HepG2 (cell line): Measurements from ENCODE around the gene CHMP1A. TPM values are rescaled to one million over a fixed set of nuclear protein-coding genes. Genes with fewer than 3 reads are reported as not detected.

ENCODE experiments used
- CHD2 ChIP-seq: IDR thresholded peaks from 2 replicates; pipeline ENCODE4 v1.6.1; 2011; ENCODE audit warnings: low read depth, low read length, improper control_type of control experiment
- GABPB1 ChIP-seq: IDR thresholded peaks from 2 replicates; pipeline ENCODE4 v1.6.1; 2016; ENCODE audit warnings: mild to moderate bottlenecking, missing genetic modification reagents, moderate library complexity, missing compliant biosample characterization
- GATAD1 ChIP-seq: IDR thresholded peaks from 2 replicates; pipeline ENCODE4 v1.6.1; 2016; ENCODE audit warnings: missing genetic modification reagents, missing compliant biosample characterization
- REST ChIP-seq, 2 experiments: IDR thresholded peaks; 2 replicates each; pipeline ENCODE4 v1.6.1; 2011 to 2012; ENCODE audit warnings: low read length in 2 of 2, borderline replicate concordance in 1 of 2, low read depth in 1 of 2, mild to moderate bottlenecking in 1 of 2, moderate library complexity in 1 of 2
- TERF1 ChIP-seq: sonication (generic); formaldehyde crosslinking; IDR thresholded peaks from 2 replicates; pipeline ENCODE4 v1.8.0; 2022; ENCODE audit warnings: mild to moderate bottlenecking, missing genetic modification reagents, moderate library complexity
- ZBTB49 ChIP-seq: sonication (generic); formaldehyde crosslinking; IDR thresholded peaks from 2 replicates; pipeline ENCODE4 v1.4.0; 2020; ENCODE audit warnings: missing genetic modification reagents, borderline replicate concordance
- ZMYM4 ChIP-seq: sonication (generic); formaldehyde crosslinking; IDR thresholded peaks from 2 replicates; pipeline ENCODE4 v1.8.1; 2023; ENCODE audit warnings: mild to moderate bottlenecking, missing genetic modification reagents
- ZNF17 ChIP-seq: sonication (generic); formaldehyde crosslinking; IDR thresholded peaks from 2 replicates; pipeline ENCODE4 v1.5.0; 2020; ENCODE audit warnings: mild to moderate bottlenecking, missing genetic modification reagents
- ZNF496 ChIP-seq: sonication (generic); formaldehyde crosslinking; IDR thresholded peaks from 2 replicates; pipeline ENCODE4 v1.8.1; 2023; ENCODE audit warnings: mild to moderate bottlenecking, moderate library complexity, missing genetic modification reagents; ENCODE audit not compliant: insufficient replicate concordance
- ZNF639 ChIP-seq: conservative IDR thresholded peaks from 2 replicates; pipeline ENCODE4 v1.6.1; 2018; ENCODE audit warnings: missing genetic modification reagents
- ZNF749 ChIP-seq: sonication (generic); formaldehyde crosslinking; IDR thresholded peaks from 2 replicates; pipeline ENCODE4 v1.8.0; 2022; ENCODE audit warnings: mild to moderate bottlenecking, missing genetic modification reagents, moderate library complexity, borderline replicate concordance
- ZSCAN29 ChIP-seq: sonication (generic); formaldehyde crosslinking; conservative IDR thresholded peaks from 2 replicates; pipeline ENCODE4 v1.4.0; 2020; ENCODE audit warnings: mild to moderate bottlenecking, missing genetic modification reagents
- polyA plus RNA-seq, 8 experiments: library from polyadenylated mRNA; depleted of rRNA in 3 of 8; stranded (reverse) in 7 of 8; unstranded in 1 of 8; fragments of >200 nt; fragmentation: Illumina TruSeq in 4 of 8; extraction: Trizol in 4 of 8; gene quantifications; 2 replicates each; pipeline versions ENCODE4 v1.2.1 to v1.2.3, GENCODE V29; 2011 to 2016; ENCODE audit warnings: low read depth in 4 of 8, missing spikeins in 1 of 8, mixed read lengths in 1 of 8; ENCODE audit not compliant: insufficient read depth in 1 of 8
- total RNA-seq, 5 experiments: library from RNA; depleted of rRNA; stranded (reverse); fragments of >200 nt; fragmentation: Illumina TruSeq; extraction: Trizol; gene quantifications; 2 replicates each; pipeline ENCODE4 v1.2.3, GENCODE V29; 2016; ENCODE audit warnings: low read depth in 1 of 5
- TF ChIP-seq, protein P1 (sequence below): sonication (generic); formaldehyde crosslinking; IDR thresholded peaks from 2 replicates; pipeline ENCODE4 v1.4.0; 2020; ENCODE audit warnings: missing genetic modification reagents, low read depth, mild to moderate bottlenecking, borderline replicate concordance
- TF ChIP-seq, protein P2 (sequence below): sonication (generic); formaldehyde crosslinking; conservative IDR thresholded peaks from 2 replicates; pipeline ENCODE4 v1.8.0; 2022; ENCODE audit warnings: low read depth, missing genetic modification reagents

CHMP1A gene
- total and polyA plus RNA-seq, 2 of the 13 experiments (the other 11 are each of a cell fraction or from before 2014, with no cell fraction given) = 69.4 to 73.3 TPM

GRCh38 chr16:89701425-89702406, 44.2 kb upstream of the CHMP1A start, which contains the start of gene SPATA2L (continued):
- TF ChIP-seq, protein P1, sequence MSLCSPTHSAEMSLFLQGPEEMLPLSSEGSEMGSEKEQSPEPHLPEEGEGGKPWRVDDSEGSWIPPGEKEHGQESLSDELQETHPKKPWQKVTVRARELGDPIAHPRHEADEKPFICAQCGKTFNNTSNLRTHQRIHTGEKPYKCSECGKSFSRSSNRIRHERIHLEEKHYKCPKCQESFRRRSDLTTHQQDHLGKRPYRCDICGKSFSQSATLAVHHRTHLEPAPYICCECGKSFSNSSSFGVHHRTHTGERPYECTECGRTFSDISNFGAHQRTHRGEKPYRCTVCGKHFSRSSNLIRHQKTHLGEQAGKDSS (CRISPR knock-in tag) = no peak; the same call in 1 of the 2 replicates
- TF ChIP-seq ZNF17 (CRISPR knock-in tag) (no peak), GATAD1 (peak; percentile 1), CHD2 (peak; percentile 23), ZSCAN29 (CRISPR knock-in tag) (0 out of 2 replicates have a peak, but pooled peaks have one; percentile 58), ZNF639 (CRISPR knock-in tag) (no peak; the same call in 1 of the 2 replicates), TERF1 (CRISPR knock-in tag) (no peak), ZNF496 (CRISPR knock-in tag) (no peak), ZNF749 (CRISPR knock-in tag) (peak; percentile 75), GABPB1 (CRISPR knock-in tag) (peak; percentile 84), ZBTB49 (CRISPR knock-in tag) (no peak), REST (IDR thresholded peaks at IDR 0.05; ENCODE audit: borderline replicate concordance in 1 of 2, low read depth in 1 of 2, low read length in 2 of 2) (0 out of 4 replicates have a peak, but pooled peaks of 1 of the 2 experiments have one; percentile 18), ZMYM4 (CRISPR knock-in tag) (peak; percentile 62; the same call in 1 of the 2 replicates)
- TF ChIP-seq, protein P2, sequence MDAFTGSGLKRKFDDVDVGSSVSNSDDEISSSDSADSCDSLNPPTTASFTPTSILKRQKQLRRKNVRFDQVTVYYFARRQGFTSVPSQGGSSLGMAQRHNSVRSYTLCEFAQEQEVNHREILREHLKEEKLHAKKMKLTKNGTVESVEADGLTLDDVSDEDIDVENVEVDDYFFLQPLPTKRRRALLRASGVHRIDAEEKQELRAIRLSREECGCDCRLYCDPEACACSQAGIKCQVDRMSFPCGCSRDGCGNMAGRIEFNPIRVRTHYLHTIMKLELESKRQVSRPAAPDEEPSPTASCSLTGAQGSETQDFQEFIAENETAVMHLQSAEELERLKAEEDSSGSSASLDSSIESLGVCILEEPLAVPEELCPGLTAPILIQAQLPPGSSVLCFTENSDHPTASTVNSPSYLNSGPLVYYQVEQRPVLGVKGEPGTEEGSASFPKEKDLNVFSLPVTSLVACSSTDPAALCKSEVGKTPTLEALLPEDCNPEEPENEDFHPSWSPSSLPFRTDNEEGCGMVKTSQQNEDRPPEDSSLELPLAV = no peak
